IMR-90 (cell line): ENCODE data around the gene MICALL2. TPM values are rescaled to one million over a fixed set of nuclear protein-coding genes. Genes with fewer than 3 reads are reported as not detected.
A peak's percentile ranks its signal among the peaks of the same experiment; 100 is the strongest.

Experiments
- ATAC-seq: fragments of 200-7000 bp; cut with Tn5 transposase; 2 replicates; pipeline ENCODE4 v1.9.1; 2020; ENCODE audit warnings: low read depth, mild to moderate bottlenecking, moderate library complexity
- BruUV-seq: library from RNA; stranded (reverse); fragments of 400-500 nt; replicated peaks from 2 replicates; lab custom pipeline; 2021; lab: Mats Ljungman, UMichigan
- CTCF ChIA-PET: fragments of 300-600 bp; formaldehyde crosslinking; extraction: SDS; loops from one replicate; lab custom pipeline; 2021; ENCODE audit warnings: antibody characterized with exemption; lab: Yijun Ruan, JAX
- POLR2A ChIA-PET: fragments of 300-600 bp; sonication (Branson Sonifier 250); formaldehyde crosslinking; loops from one replicate; lab custom pipeline; 2022; ENCODE audit warnings: antibody characterized with exemption; ENCODE audit not compliant: unreplicated experiment; lab: Charles Lee
- DNase-seq: peaks from one replicate; pipeline ENCODE4 v3.0.0; 2013
- H2AFZ ChIP-seq: replicated peaks from 2 replicates; pipeline ENCODE3; 2013; ENCODE audit warnings: low read length, mild to moderate bottlenecking; ENCODE audit not compliant: poor library complexity
- H2AK5ac ChIP-seq: 2 replicates; pipeline ENCODE4 v1.6.1; 2013; ENCODE audit warnings: low read depth, low read length, inconsistent platforms
- H2AK9ac ChIP-seq: replicated peaks from 2 replicates; pipeline ENCODE3; 2013; ENCODE audit warnings: mild to moderate bottlenecking, low read depth, low read length, moderate library complexity; ENCODE audit not compliant: poor library complexity
- H2BK120ac ChIP-seq: 2 replicates; pipeline ENCODE4 v1.6.1; 2013; ENCODE audit warnings: low read depth, low read length, inconsistent platforms
- H2BK15ac ChIP-seq: 3 replicates; pipeline ENCODE4 v1.6.1; 2013; ENCODE audit warnings: low read depth, low read length, inconsistent platforms
- H2BK20ac ChIP-seq: 2 replicates; pipeline ENCODE4 v1.6.1; 2013; ENCODE audit warnings: low read depth, mild to moderate bottlenecking, inconsistent platforms, low read length, moderate library complexity
- H2BK5ac ChIP-seq: 2 replicates; pipeline ENCODE4 v1.6.1; 2013; ENCODE audit warnings: mild to moderate bottlenecking, low read depth, low read length, inconsistent platforms; ENCODE audit not compliant: poor library complexity, severe bottlenecking
- H3K14ac ChIP-seq: replicated peaks from 2 replicates; pipeline ENCODE4 v1.6.1; 2013; ENCODE audit warnings: low read depth, low read length, inconsistent platforms
- H3K18ac ChIP-seq: 2 replicates; pipeline ENCODE4 v1.6.1; 2013; ENCODE audit warnings: low read depth, low read length, control low read depth
- H3K23ac ChIP-seq: 2 replicates; pipeline ENCODE4 v1.6.1; 2013; ENCODE audit warnings: low read depth, low read length, inconsistent platforms
- H3K27ac ChIP-seq: 2 replicates; pipeline ENCODE4 v1.5.1; 2013; ENCODE audit warnings: mild to moderate bottlenecking, control low read depth, low read length; ENCODE audit not compliant: insufficient read depth
- H3K27me3 ChIP-seq: 2 replicates; pipeline ENCODE4 v1.6.1; 2013; ENCODE audit warnings: low read length; ENCODE audit not compliant: control insufficient read depth, insufficient read depth
- H3K36me3 ChIP-seq: 2 replicates; pipeline ENCODE4 v1.6.1; 2013; ENCODE audit warnings: low read length, mixed read lengths; ENCODE audit not compliant: control insufficient read depth, insufficient read depth
- H3K4ac ChIP-seq: 2 replicates; pipeline ENCODE4 v1.6.1; 2013; ENCODE audit warnings: low read depth, low read length, inconsistent platforms
- H3K4me1 ChIP-seq: 2 replicates; pipeline ENCODE4 v1.6.1; 2013; ENCODE audit warnings: low read length, mixed read lengths; ENCODE audit not compliant: control insufficient read depth, insufficient read depth
- H3K4me2 ChIP-seq: 2 replicates; pipeline ENCODE4 v1.6.1; 2013; ENCODE audit warnings: low read depth, mild to moderate bottlenecking, control low read depth, low read length, moderate library complexity
- H3K4me3 ChIP-seq: 2 replicates; pipeline ENCODE4 v1.5.1; 2013; ENCODE audit warnings: low read depth, mild to moderate bottlenecking, control low read depth, low read length, moderate library complexity; ENCODE audit not compliant: insufficient read depth
- H3K56ac ChIP-seq: 2 replicates; pipeline ENCODE4 v1.6.1; 2013; ENCODE audit warnings: low read length, inconsistent platforms; ENCODE audit not compliant: insufficient read depth; ENCODE audit errors: extremely low read depth
- H3K79me1 ChIP-seq, 2 experiments: 2 replicates each; pipeline ENCODE4 v1.6.1; 2013; ENCODE audit warnings: low read length in 2 of 2, inconsistent platforms in 1 of 2, low read depth in 1 of 2
- H3K9ac ChIP-seq: 2 replicates; pipeline ENCODE4 v1.6.1; 2013; ENCODE audit warnings: low read depth, low read length, control low read depth
- H3K9me1 ChIP-seq: 2 replicates; pipeline ENCODE4 v1.6.1; 2013; ENCODE audit warnings: low read length, inconsistent platforms; ENCODE audit not compliant: insufficient read depth
- H3K9me3 ChIP-seq: 2 replicates; pipeline ENCODE4 v1.6.1; 2013; ENCODE audit warnings: low read length; ENCODE audit not compliant: control insufficient read depth, insufficient read depth
- H4K20me1 ChIP-seq: 2 replicates; pipeline ENCODE4 v1.6.1; 2013; ENCODE audit warnings: low read length, inconsistent platforms; ENCODE audit not compliant: insufficient read depth
- H4K5ac ChIP-seq: 2 replicates; pipeline ENCODE4 v1.6.1; 2013; ENCODE audit warnings: mild to moderate bottlenecking, low read depth, low read length, control low read depth
- H4K8ac ChIP-seq, 2 experiments: 2 replicates each; pipeline ENCODE4 v1.6.1; 2013; ENCODE audit warnings: low read depth in 2 of 2, low read length in 2 of 2, control low read depth in 1 of 2, inconsistent platforms in 1 of 2
- H4K91ac ChIP-seq: 2 replicates; pipeline ENCODE4 v1.6.1; 2013; ENCODE audit warnings: low read depth, low read length, inconsistent platforms; ENCODE audit not compliant: insufficient read depth
- BHLHE40 ChIP-seq: fragments of 150-350 bp; IDR thresholded peaks from 2 replicates; pipeline ENCODE4 v1.6.1; 2016; ENCODE audit warnings: mild to moderate bottlenecking, low read depth, low read length
- CEBPB ChIP-seq: IDR thresholded peaks from 2 replicates; pipeline ENCODE4 v1.6.1; 2012; ENCODE audit warnings: low read depth, low read length, improper control_type of control experiment
- CHD1 ChIP-seq: IDR thresholded peaks from 2 replicates; pipeline ENCODE4 v1.6.1; 2012; ENCODE audit warnings: low read depth, low read length, improper control_type of control experiment
- ELK1 ChIP-seq: fragments of 150-350 bp; IDR thresholded peaks from 2 replicates; pipeline ENCODE4 v1.6.1; 2016; ENCODE audit warnings: low read depth, mild to moderate bottlenecking, low read length, moderate library complexity, borderline replicate concordance
- FOS ChIP-seq: fragments of 150-350 bp; IDR thresholded peaks from 2 replicates; pipeline ENCODE4 v1.6.1; 2016; ENCODE audit warnings: low read depth, low read length
- MAFK ChIP-seq: IDR thresholded peaks from 2 replicates; pipeline ENCODE4 v1.6.1; 2012; ENCODE audit warnings: low read depth, low read length, improper control_type of control experiment
- MAZ ChIP-seq: IDR thresholded peaks from 2 replicates; pipeline ENCODE4 v1.6.1; 2012; ENCODE audit warnings: low read depth, mild to moderate bottlenecking, low read length, improper control_type of control experiment, moderate library complexity, borderline replicate concordance
- MXI1 ChIP-seq: IDR thresholded peaks from 2 replicates; pipeline ENCODE4 v1.6.1; 2012; ENCODE audit warnings: low read depth, mild to moderate bottlenecking, low read length, moderate library complexity, borderline replicate concordance
- NFE2L2 ChIP-seq: fragments of 150-350 bp; IDR thresholded peaks from 2 replicates; pipeline ENCODE4 v1.6.1; 2016; ENCODE audit warnings: low read depth, mild to moderate bottlenecking, low read length
- POLR2A ChIP-seq: IDR thresholded peaks from 2 replicates; pipeline ENCODE4 v1.6.1; 2012; ENCODE audit warnings: mild to moderate bottlenecking, low read depth, low read length
- RAD21 ChIP-seq: IDR thresholded peaks from 2 replicates; pipeline ENCODE4 v1.6.1; 2012; ENCODE audit warnings: low read length, improper control_type of control experiment
- RCOR1 ChIP-seq: IDR thresholded peaks from 2 replicates; pipeline ENCODE4 v1.6.1; 2012; ENCODE audit warnings: mild to moderate bottlenecking, low read length, improper control_type of control experiment; ENCODE audit not compliant: insufficient replicate concordance
- RFX5 ChIP-seq: IDR thresholded peaks from 2 replicates; pipeline ENCODE4 v1.8.0; 2012; ENCODE audit warnings: low read depth, mild to moderate bottlenecking, low read length, moderate library complexity
- SMC3 ChIP-seq: fragments of 150-350 bp; IDR thresholded peaks from 2 replicates; pipeline ENCODE4 v1.6.1; 2016; ENCODE audit warnings: low read depth, mild to moderate bottlenecking, antibody characterized with exemption, low read length, moderate library complexity
- WGBS, 2 experiments: methylation state at CpG; one replicate each; pipeline versions ENCODE4 v1.1.5 to v1.1.7; 2013; ENCODE audit warnings: missing lambda C conversion rate in 2 of 2; ENCODE audit not compliant: insufficient read length in 1 of 2; ENCODE audit errors: extremely low coverage in 2 of 2; 5-methylcytosine and 5-hydroxymethylcytosine counted together
- dilution Hi-C: fragments of 300-500 bp; cut with HindIII; formaldehyde crosslinking; loops from one replicate; pipeline ENCODE4 v1.14.3; 2018; ENCODE audit warnings: low sequenced_read_pairs; ENCODE audit not compliant: unreplicated experiment
- in situ Hi-C: fragments of 300-500 bp; cut with MboI; formaldehyde crosslinking; loops from 3 replicates; pipeline ENCODE4 v1.14.3; 2019; ENCODE audit warnings: low sequenced_read_pairs, inconsistent platforms, mixed read lengths
- intact Hi-C: fragments of 100-400 bp; cut with micrococcal nuclease; formaldehyde crosslinking; loops from 2 replicates; pipeline ENCODE4 v1.10.0; 2022
- polyA plus RNA-seq, 3 experiments: library from polyadenylated mRNA; depleted of rRNA; stranded (reverse); fragments of >200 nt; gene quantifications; 2 replicates each; pipeline ENCODE4 v1.2.3, GENCODE V29; 2012; ENCODE audit warnings: low replicate concordance in 1 of 3
- total RNA-seq: library from RNA; depleted of rRNA; stranded (reverse); fragments of >200 nt; gene quantifications from 2 replicates; pipeline ENCODE4 v1.2.3, GENCODE V29; 2012
- TF ChIP-seq, protein P1 (sequence below): fragments of 150-350 bp; IDR thresholded peaks from 2 replicates; pipeline ENCODE4 v1.6.1; 2017; ENCODE audit warnings: mild to moderate bottlenecking, antibody characterized with exemption, low read length, low read depth
- TF ChIP-seq, protein P2 (sequence below): conservative IDR thresholded peaks from 2 replicates; pipeline ENCODE4 v1.5.1; 2012; ENCODE audit warnings: mild to moderate bottlenecking, low read depth, low read length, improper control_type of control experiment

The MICALL2 gene
- total and polyA plus RNA-seq, 2 of the 4 experiments (the other 2 are of a cell fraction), result 6.6 to 34.1 TPM

- WGBS, 2 experiments, result 86% methylated on average over 7 of the region's 24 CpGs; no CpG with 5 or more reads in 1 of the 2 experiments
- Histone ChIP-seq H3K14ac (no peak overlapping the region), H4K5ac (no peak overlapping the region), H4K91ac (no peak overlapping the region), H3K4me3 (no peak overlapping the region), H2AK9ac (no peak overlapping the region), H3K27ac (no peak overlapping the region), H3K27me3 (no peaks in the 10 kb centered on the region), H2BK120ac (no peak overlapping the region), H2BK20ac (no peak overlapping the region), H3K9ac (no peak overlapping the region), H4K8ac (no peak overlapping the region), H3K4me2 (no peak overlapping the region), H3K23ac (no peak overlapping the region), H4K20me1 (peaks cover 3% of the 10 kb centered on the region; the same call in 1 of the 2 replicates), H2BK5ac (no peak overlapping the region), H3K56ac (no peak overlapping the region), H3K9me3 (no peaks in the 10 kb centered on the region), H2BK15ac (no peak overlapping the region), H3K9me1 (no peaks in the 10 kb centered on the region), H3K79me1 (no peaks in the 10 kb centered on the region), H2AK5ac (no peak overlapping the region), H3K18ac (no peak overlapping the region), H3K4ac (no peak overlapping the region), H2AFZ (no peak overlapping the region), H3K4me1 (no peaks in the 10 kb centered on the region), H3K36me3 (peaks cover 73% of the 10 kb centered on the region)
- peak; percentile 52 for DNase-seq
- dilution Hi-C loops (no loop called here), in situ Hi-C loops (no loop called here), intact Hi-C loops (loop anchor here (2.0 to 5.0 kb wide), 2 partner anchors 42 to 282 kb away; no protein-coding TSS in a partner anchor)
- TF ChIP-seq NFE2L2 (no peak), CHD1 (no peak), FOS (no peak), RCOR1 (no peak), MXI1 (no peak), MAZ (no peak), RAD21 (no peak), RFX5 (no peak), BHLHE40 (no peak), POLR2A (no peak), ELK1 (no peak), SMC3 (no peak), CEBPB (no peak), MAFK (no peak)
- TF ChIP-seq, protein P1, sequence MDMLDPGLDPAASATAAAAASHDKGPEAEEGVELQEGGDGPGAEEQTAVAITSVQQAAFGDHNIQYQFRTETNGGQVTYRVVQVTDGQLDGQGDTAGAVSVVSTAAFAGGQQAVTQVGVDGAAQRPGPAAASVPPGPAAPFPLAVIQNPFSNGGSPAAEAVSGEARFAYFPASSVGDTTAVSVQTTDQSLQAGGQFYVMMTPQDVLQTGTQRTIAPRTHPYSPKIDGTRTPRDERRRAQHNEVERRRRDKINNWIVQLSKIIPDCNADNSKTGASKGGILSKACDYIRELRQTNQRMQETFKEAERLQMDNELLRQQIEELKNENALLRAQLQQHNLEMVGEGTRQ, result no peak
- TF ChIP-seq, protein P2, sequence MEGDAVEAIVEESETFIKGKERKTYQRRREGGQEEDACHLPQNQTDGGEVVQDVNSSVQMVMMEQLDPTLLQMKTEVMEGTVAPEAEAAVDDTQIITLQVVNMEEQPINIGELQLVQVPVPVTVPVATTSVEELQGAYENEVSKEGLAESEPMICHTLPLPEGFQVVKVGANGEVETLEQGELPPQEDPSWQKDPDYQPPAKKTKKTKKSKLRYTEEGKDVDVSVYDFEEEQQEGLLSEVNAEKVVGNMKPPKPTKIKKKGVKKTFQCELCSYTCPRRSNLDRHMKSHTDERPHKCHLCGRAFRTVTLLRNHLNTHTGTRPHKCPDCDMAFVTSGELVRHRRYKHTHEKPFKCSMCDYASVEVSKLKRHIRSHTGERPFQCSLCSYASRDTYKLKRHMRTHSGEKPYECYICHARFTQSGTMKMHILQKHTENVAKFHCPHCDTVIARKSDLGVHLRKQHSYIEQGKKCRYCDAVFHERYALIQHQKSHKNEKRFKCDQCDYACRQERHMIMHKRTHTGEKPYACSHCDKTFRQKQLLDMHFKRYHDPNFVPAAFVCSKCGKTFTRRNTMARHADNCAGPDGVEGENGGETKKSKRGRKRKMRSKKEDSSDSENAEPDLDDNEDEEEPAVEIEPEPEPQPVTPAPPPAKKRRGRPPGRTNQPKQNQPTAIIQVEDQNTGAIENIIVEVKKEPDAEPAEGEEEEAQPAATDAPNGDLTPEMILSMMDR, result no peak
- no peak for ATAC-seq
- ChIA-PET POLR2A (no interaction called here), CTCF (interaction anchor here (0.8 to 1.5 kb wide), 3 partner anchors 14 to 62 kb away, joined by 3 to 8 read pairs (median 3); no protein-coding TSS in a partner anchor)
- no TSS peak for BruUV-seq
Observed at GRCh38 chr7:1474736-1475135, 15.5 kb upstream of the MICALL2 start.
